Thyroid gland (tissue), 4 donors: ENCODE measurements around the gene VSIG10. TPM values are rescaled to one million over a fixed set of nuclear protein-coding genes. Genes with fewer than 3 reads are reported as not detected.

Experiments
- DNase-seq, 2 donors: peaks; one replicate each; pipeline ENCODE4 v3.0.0-alpha.2; 2019
- H3K27ac ChIP-seq, 3 donors: fragments of 200-600 bp; sonication (generic); 1 replicate in 2 of 3; 2 replicates in 1 of 3; pipeline ENCODE4 v1.5.1; 2016 to 2019; ENCODE audit warnings: mild to moderate bottlenecking in 1 of 3, moderate library complexity in 1 of 3
- H3K27me3 ChIP-seq: fragments of 200-600 bp; sonication (generic); one replicate; pipeline ENCODE4 v1.5.1; 2019
- H3K36me3 ChIP-seq, 2 donors: fragments of 200-600 bp; sonication (generic); one replicate each; pipeline ENCODE4 v1.5.1; 2016 to 2019
- H3K4me1 ChIP-seq, 2 donors: fragments of 200-600 bp; sonication (generic); one replicate each; pipeline ENCODE4 v1.5.1; 2017 to 2019
- H3K4me3 ChIP-seq, 3 donors: fragments of 200-600 bp; sonication (generic); replicated peaks in 1 of 3; 1 replicate in 2 of 3; 2 replicates in 1 of 3; pipeline ENCODE4 v1.5.1; 2016; ENCODE audit warnings: mild to moderate bottlenecking in 1 of 3
- H3K9me3 ChIP-seq: fragments of 200-600 bp; sonication (generic); one replicate; pipeline ENCODE4 v1.5.1; 2017
- POLR2A ChIP-seq, 2 donors: fragments of 450-650 bp; IDR thresholded peaks; one replicate each; pipeline ENCODE4 v1.6.1; 2017; ENCODE audit warnings: antibody characterized with exemption in 2 of 2, mild to moderate bottlenecking in 2 of 2, moderate library complexity in 1 of 2
- WGBS, 2 donors: methylation state at CpG; one replicate each; pipeline ENCODE4 v1.1.5; 2017; 5-methylcytosine and 5-hydroxymethylcytosine counted together
- intact Hi-C: fragments of 100-400 bp; cut with DNase I; formaldehyde crosslinking; loops from one replicate; pipeline ENCODE4 v1.15.1; 2023
- total RNA-seq, 4 donors: library from RNA; depleted of rRNA; stranded (reverse); fragments of >200 nt; gene quantifications; one replicate each; pipeline ENCODE4 v1.2.3, GENCODE V29; 2016
- TF ChIP-seq, protein P1 (sequence below), 6 experiments: fragments of 200-600 bp in 3 of 6; fragments of 450-650 bp in 3 of 6; sonication (generic) in 3 of 6; IDR thresholded peaks; one replicate each; pipeline ENCODE4 v1.5.1; 2016 to 2019; ENCODE audit warnings: antibody characterized with exemption in 6 of 6, mild to moderate bottlenecking in 2 of 6, inconsistent platforms in 1 of 6, moderate library complexity in 1 of 6

VSIG10 gene
- total RNA-seq, 4 donors from 2014 or later, result 62.0 to 93.7 (median 76.6) TPM

DNA sequence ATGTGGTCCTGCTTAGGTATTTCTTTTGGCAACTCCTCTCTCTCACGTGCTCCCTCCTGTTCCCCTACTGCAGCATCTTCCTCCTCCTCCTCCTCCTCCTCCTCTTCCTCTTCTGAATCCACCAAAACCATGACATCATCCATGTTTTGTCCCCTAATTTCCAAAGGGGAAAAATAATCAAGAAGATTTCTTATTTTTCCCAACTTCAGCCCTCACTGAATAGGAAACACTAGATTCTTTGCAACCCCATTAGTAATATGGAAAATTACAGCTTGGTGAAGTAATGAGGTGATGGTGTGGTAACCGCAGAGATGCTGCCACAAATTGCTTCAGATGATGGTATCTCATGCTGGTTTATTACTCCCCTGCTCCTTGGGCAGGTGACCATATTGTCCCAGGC, 35.4 kb downstream of the VSIG10 start:
- intact Hi-C loops, result no loop called here
- no peak overlapping the region for H3K27ac ChIP-seq
- DNase-seq, result no peak
- 86 to 91% methylated on average over 2 of the region's 2 CpGs for WGBS, 2 donors
- peaks cover 3 to 8% of the 10 kb centered on the region in 2 donors for H3K4me1 ChIP-seq
- peaks cover 0 to 4% of the 10 kb centered on the region in 2 donors for H3K36me3 ChIP-seq
- no peak overlapping the region for H3K4me3 ChIP-seq
- TF ChIP-seq POLR2A (IDR thresholded peaks at IDR 0.05), result no peak
- TF ChIP-seq, protein P1, sequence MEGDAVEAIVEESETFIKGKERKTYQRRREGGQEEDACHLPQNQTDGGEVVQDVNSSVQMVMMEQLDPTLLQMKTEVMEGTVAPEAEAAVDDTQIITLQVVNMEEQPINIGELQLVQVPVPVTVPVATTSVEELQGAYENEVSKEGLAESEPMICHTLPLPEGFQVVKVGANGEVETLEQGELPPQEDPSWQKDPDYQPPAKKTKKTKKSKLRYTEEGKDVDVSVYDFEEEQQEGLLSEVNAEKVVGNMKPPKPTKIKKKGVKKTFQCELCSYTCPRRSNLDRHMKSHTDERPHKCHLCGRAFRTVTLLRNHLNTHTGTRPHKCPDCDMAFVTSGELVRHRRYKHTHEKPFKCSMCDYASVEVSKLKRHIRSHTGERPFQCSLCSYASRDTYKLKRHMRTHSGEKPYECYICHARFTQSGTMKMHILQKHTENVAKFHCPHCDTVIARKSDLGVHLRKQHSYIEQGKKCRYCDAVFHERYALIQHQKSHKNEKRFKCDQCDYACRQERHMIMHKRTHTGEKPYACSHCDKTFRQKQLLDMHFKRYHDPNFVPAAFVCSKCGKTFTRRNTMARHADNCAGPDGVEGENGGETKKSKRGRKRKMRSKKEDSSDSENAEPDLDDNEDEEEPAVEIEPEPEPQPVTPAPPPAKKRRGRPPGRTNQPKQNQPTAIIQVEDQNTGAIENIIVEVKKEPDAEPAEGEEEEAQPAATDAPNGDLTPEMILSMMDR (IDR thresholded peaks at IDR 0.05), result no peak
- H3K9me3 ChIP-seq, result no peaks in the 10 kb centered on the region
- H3K27me3 ChIP-seq, result no peaks in the 10 kb centered on the region

DNA sequence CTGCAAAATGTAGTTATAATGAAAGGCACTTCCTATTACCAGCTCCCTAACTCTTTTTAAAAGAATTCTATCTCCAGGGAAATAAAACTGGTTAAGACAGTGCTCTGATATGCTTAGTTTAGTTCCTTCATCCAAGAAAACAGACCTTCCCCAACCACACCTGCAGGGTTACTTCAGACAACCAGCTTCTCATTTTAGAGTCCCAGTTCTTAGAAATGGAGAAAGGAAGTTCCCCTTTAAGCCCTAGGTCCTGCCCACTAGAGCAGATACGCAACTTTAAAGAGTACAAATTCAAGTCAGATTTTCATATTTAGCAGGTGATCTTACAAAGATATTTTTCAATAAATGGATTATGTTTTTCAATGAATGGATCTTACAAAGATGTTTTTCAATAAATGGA, 38.4 kb downstream of the VSIG10 start:
- H3K4me3 ChIP-seq, result no peak overlapping the region
- no peaks in the 10 kb centered on the region for H3K36me3 ChIP-seq
- DNase-seq, result no peak
- no peak overlapping the region for H3K27ac ChIP-seq
- H3K27me3 ChIP-seq, result no peaks in the 10 kb centered on the region
- WGBS, 2 donors, result 76 to 78% methylated on average over 1 of the region's 1 CpG
- peaks cover 10 to 17% of the 10 kb centered on the region in 2 donors for H3K4me1 ChIP-seq
- intact Hi-C loops, result no loop called here
- H3K9me3 ChIP-seq, result no peaks in the 10 kb centered on the region
- TF ChIP-seq, protein P1 (IDR thresholded peaks at IDR 0.05), result no peak
- TF ChIP-seq POLR2A (IDR thresholded peaks at IDR 0.05), result no peak

DNA sequence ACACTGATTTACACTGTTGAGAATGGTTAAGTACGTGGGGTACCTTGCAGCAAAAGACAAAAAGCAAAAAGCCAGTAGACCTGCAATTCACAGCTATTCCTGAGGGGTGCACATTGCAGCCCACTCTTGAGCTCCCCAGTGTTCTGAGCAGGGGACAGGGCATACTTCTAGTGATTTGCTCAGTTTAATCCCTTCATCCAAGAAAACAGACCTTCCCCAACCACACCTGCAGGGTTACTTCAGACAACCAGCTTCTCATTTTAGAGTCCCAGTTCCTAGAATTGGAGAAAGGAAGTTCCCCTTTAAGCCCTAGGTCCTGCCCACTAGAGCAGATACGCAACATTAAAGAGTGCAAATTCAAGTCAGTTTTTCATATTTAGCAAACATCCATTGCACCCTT, 39.2 kb downstream of the VSIG10 start:
- no peak for TF ChIP-seq POLR2A (IDR thresholded peaks at IDR 0.05)
- TF ChIP-seq, protein P1 (IDR thresholded peaks at IDR 0.05), result peak in 1 of 6 experiments; percentile 19
- Histone ChIP-seq H3K27ac (peak overlapping the region in 1 of 3 donors; percentile 4), H3K4me3 (no peak overlapping the region), H3K4me1 (peaks cover 14 to 23% of the 10 kb centered on the region in 2 donors), H3K9me3 (no peaks in the 10 kb centered on the region), H3K27me3 (no peaks in the 10 kb centered on the region), H3K36me3 (no peaks in the 10 kb centered on the region)
- intact Hi-C loops, result loop anchor here (5.0 kb wide), 1 partner anchor 38 kb away; the partner anchor contains the start of gene VSIG10
- DNase-seq, result no peak
- WGBS, 2 donors, result 63 to 65% methylated on average over 2 of the region's 2 CpGs

DNA sequence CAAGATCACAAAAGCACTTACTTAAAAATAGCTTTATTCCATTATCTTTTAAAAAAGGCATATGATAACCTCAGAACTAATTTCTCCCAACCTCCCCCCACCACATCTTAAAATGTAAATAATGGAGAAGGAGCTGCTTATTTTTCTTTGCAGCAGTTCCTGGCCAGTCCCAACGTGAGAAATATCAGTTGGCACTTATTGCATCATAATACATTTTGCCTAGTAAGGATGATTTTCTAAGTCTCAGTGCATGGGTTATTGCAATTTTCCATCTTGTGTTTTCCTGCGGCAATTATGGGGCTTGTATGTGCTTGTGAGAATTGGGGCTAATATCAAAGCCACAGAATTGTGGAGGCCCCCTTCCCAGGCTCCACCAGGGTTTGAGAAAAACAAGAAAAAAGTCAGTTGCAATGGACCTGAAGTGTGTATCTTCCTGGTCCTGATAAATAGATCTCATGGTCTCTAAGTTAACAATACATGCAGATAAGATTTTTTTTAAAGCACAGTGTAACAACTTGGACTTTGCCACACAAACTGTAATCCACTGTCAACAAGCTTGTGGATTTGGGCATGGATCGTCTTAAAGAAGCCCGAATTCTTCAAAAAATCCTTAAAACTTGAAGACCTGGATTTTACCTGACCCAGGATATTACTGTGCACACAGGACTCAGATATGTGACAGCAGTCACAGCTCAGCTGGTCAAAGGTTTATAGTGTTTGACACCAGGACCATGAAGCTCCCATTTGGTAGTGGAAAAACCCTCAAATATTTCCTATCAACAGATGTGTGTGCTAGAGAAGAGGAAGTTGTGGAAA, 40.0 kb downstream of the VSIG10 start:
- WGBS, 2 donors, result 73 to 81% methylated on average over 4 of the region's 4 CpGs
- Histone ChIP-seq H3K27ac (peak overlapping the region in 2 of 3 donors; percentile 4), H3K4me1 (peaks cover 18 to 26% of the 10 kb centered on the region in 2 donors)

More for the DNA sequence above, 40.0 kb downstream of the VSIG10 start:
- Histone ChIP-seq H3K4me3 (no peak overlapping the region), H3K36me3 (no peaks in the 10 kb centered on the region), H3K27me3 (no peaks in the 10 kb centered on the region), H3K9me3 (no peaks in the 10 kb centered on the region)
- DNase-seq, result no peak
- intact Hi-C loops, result loop anchor here (5.0 kb wide), 1 partner anchor 39 kb away; the partner anchor contains the start of gene VSIG10
- TF ChIP-seq POLR2A (IDR thresholded peaks at IDR 0.05), result no peak
- TF ChIP-seq, protein P1 (IDR thresholded peaks at IDR 0.05), result no peak
